ENCODE results near the gene ENOSF1.

- TF ChIP-seq CTCF (IDR thresholded peaks at IDR 0.05; ENCODE audit: insufficient read depth, low read length, poor library complexity, severe bottlenecking) (no peak), EZH2phosphoT487 (conservative IDR thresholded peaks at IDR 0.05; ENCODE audit: low read length) (no peak)
These were observed 44.2 kb downstream of the ENOSF1 start for GRCh38 chr18:668260-668659.

Data from SU-DHL-6 (cell line).